HepG2 (cell line): Measurements from ENCODE around the gene PTPRF. TPM values are rescaled to one million over a fixed set of nuclear protein-coding genes. Genes with fewer than 3 reads are reported as not detected.

Source experiments
- ATF7-NPFF ChIP-seq: sonication (generic); formaldehyde crosslinking; IDR thresholded peaks from 2 replicates; pipeline ENCODE4 v1.8.1; 2023; ENCODE audit warnings: mild to moderate bottlenecking, low read depth, missing genetic modification reagents, moderate library complexity
- CHD4 ChIP-seq: fragments of 200-600 bp; sonication (generic); IDR thresholded peaks from 2 replicates; pipeline ENCODE4 v1.7.0; 2017; ENCODE audit warnings: mild to moderate bottlenecking, low read length, borderline replicate concordance
- FOXO1 ChIP-seq: sonication (generic); formaldehyde crosslinking; IDR thresholded peaks from 2 replicates; pipeline ENCODE4 v1.4.0; 2020; ENCODE audit warnings: missing genetic modification reagents
- KLF12 ChIP-seq: sonication (generic); formaldehyde crosslinking; IDR thresholded peaks from 2 replicates; pipeline ENCODE4 v1.4.0; 2020; ENCODE audit warnings: missing genetic modification reagents, borderline replicate concordance
- MZF1 ChIP-seq: sonication (generic); formaldehyde crosslinking; IDR thresholded peaks from 2 replicates; pipeline ENCODE4 v1.8.1; 2023; ENCODE audit warnings: mild to moderate bottlenecking, missing genetic modification reagents, borderline replicate concordance
- NBN ChIP-seq: fragments of 450-650 bp; conservative IDR thresholded peaks from 2 replicates; pipeline ENCODE4 v1.6.1; 2017
- NFYC ChIP-seq: IDR thresholded peaks from 2 replicates; pipeline ENCODE4 v1.6.1; 2016; ENCODE audit warnings: missing genetic modification reagents, missing compliant biosample characterization
- PITX1 ChIP-seq: sonication (generic); formaldehyde crosslinking; IDR thresholded peaks from 2 replicates; pipeline ENCODE4 v1.5.1; 2020; ENCODE audit warnings: mild to moderate bottlenecking, missing genetic modification reagents
- SRF ChIP-seq: IDR thresholded peaks from 2 replicates; pipeline ENCODE4 v1.6.1; 2011; ENCODE audit warnings: mild to moderate bottlenecking, low read depth, low read length, moderate library complexity
- TP53 ChIP-seq: sonication (generic); formaldehyde crosslinking; conservative IDR thresholded peaks from 2 replicates; pipeline ENCODE4 v1.4.0; 2020; ENCODE audit warnings: missing genetic modification reagents
- ZBTB20 ChIP-seq: sonication (generic); formaldehyde crosslinking; IDR thresholded peaks from 2 replicates; pipeline ENCODE4 v1.8.1; 2023; ENCODE audit warnings: missing genetic modification reagents, low read depth, mild to moderate bottlenecking, borderline replicate concordance
- ZNF205 ChIP-seq: IDR thresholded peaks from 2 replicates; pipeline ENCODE4 v1.6.1; 2018; ENCODE audit warnings: missing biosample characterization, missing genetic modification reagents
- ZNF761 ChIP-seq: sonication (generic); formaldehyde crosslinking; conservative IDR thresholded peaks from 2 replicates; pipeline ENCODE4 v1.4.0; 2020; ENCODE audit warnings: mild to moderate bottlenecking, missing genetic modification reagents
- ZNF883 ChIP-seq: sonication (generic); formaldehyde crosslinking; IDR thresholded peaks from 2 replicates; pipeline ENCODE4 v1.5.1; 2020; ENCODE audit warnings: mild to moderate bottlenecking, missing genetic modification reagents; ENCODE audit errors: not compliant biosample characterization
- polyA plus RNA-seq, 8 experiments: library from polyadenylated mRNA; depleted of rRNA in 3 of 8; stranded (reverse) in 7 of 8; unstranded in 1 of 8; fragments of >200 nt; fragmentation: Illumina TruSeq in 4 of 8; extraction: Trizol in 4 of 8; gene quantifications; 2 replicates each; pipeline versions ENCODE4 v1.2.1 to v1.2.3, GENCODE V29; 2011 to 2016; ENCODE audit warnings: low read depth in 4 of 8, missing spikeins in 1 of 8, mixed read lengths in 1 of 8; ENCODE audit not compliant: insufficient read depth in 1 of 8
- total RNA-seq, 5 experiments: library from RNA; depleted of rRNA; stranded (reverse); fragments of >200 nt; fragmentation: Illumina TruSeq; extraction: Trizol; gene quantifications; 2 replicates each; pipeline ENCODE4 v1.2.3, GENCODE V29; 2016; ENCODE audit warnings: low read depth in 1 of 5
- TF ChIP-seq, protein P1 (sequence below), 2 experiments: sonication (generic) in 1 of 2; formaldehyde crosslinking in 1 of 2; IDR thresholded peaks; 2 replicates each; pipeline versions ENCODE4 v1.4.0 to v1.6.1; 2016 to 2020; ENCODE audit warnings: borderline replicate concordance in 1 of 2, low read depth in 1 of 2, mild to moderate bottlenecking in 1 of 2, missing genetic modification reagents in 1 of 2
- TF ChIP-seq, protein P2 (sequence below): sonication (generic); formaldehyde crosslinking; IDR thresholded peaks from 2 replicates; pipeline ENCODE4 v1.5.1; 2020; ENCODE audit warnings: missing genetic modification reagents, mild to moderate bottlenecking, borderline replicate concordance
- TF ChIP-seq, protein P3 (sequence below): sonication (generic); formaldehyde crosslinking; IDR thresholded peaks from 2 replicates; pipeline ENCODE4 v1.5.1; 2020; ENCODE audit warnings: mild to moderate bottlenecking, missing genetic modification reagents, borderline replicate concordance

PTPRF gene
- total and polyA plus RNA-seq, 2 of the 13 experiments (the other 11 are each of a cell fraction or from before 2014, with no cell fraction given), result 55.9 to 167 TPM

DNA sequence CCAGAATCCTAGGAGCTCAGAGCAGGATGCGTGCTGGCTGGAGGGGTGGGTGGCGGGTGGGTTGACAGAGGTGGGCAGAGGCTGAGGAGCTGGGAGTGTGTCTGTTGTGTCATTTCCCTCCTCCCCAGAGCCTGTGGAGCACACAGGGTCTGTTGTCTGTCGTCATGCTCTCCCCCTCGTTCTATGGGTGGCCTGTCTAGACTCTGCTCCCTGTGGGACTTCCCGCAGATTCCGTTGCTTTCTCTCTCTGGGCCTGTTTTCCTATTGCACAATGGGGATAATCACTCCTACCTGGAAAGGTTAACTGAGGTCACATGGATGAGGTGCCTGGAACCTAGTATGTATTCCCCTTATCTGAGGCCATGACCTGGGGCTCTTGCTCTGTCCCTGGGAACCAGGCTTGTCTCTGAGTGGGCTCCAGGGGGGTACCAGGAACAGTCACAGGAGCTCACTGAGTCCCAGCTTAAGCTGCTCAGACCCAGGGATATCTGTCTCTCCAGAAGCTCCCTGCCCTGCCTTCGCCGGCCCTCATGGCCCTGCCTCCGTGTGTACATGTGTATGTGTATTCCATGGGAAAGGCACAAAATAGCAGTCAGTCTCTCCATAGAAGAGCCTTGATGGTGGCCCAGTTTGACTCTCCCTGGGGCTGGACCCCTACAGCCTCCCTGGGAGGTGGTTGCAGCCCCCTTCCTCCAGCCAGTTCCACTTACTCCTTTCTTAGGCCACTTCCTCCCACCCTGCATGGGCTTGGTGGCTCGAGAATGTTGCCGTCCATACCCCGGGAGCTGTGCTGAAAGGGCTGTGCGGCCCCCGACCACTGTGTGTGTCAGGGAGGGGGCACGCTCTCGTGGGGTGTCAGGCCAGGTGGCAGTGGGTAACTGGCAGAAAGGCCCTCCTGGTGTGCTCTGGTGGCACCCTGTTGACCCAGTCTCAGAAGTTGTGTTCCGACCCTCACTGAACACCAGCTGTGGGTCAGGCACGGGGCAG lies 17.9 kb downstream of the PTPRF start (continued):
- TF ChIP-seq ZNF761 (peak; percentile 76; the same call in 1 of the 2 replicates), CHD4 (no peak), NFYC (peak; percentile 45; the same call in 1 of the 2 replicates), KLF12 (CRISPR knock-in tag) (no peak), PITX1 (CRISPR knock-in tag) (peak; percentile 98), SRF (no peak), NBN (no peak), ZNF883 (CRISPR knock-in tag) (no peak), ZNF205 (peak; percentile 78), ATF7-NPFF (CRISPR knock-in tag) (peak; percentile 67; the same call in 1 of the 2 replicates), TP53 (0 out of 2 replicates have a peak, but pooled peaks have one; percentile 76), ZBTB20 (CRISPR knock-in tag) (peak; percentile 83), MZF1 (0 out of 2 replicates have a peak, but pooled peaks have one; percentile 73), FOXO1 (peak; percentile 96)
- TF ChIP-seq, protein P1, sequence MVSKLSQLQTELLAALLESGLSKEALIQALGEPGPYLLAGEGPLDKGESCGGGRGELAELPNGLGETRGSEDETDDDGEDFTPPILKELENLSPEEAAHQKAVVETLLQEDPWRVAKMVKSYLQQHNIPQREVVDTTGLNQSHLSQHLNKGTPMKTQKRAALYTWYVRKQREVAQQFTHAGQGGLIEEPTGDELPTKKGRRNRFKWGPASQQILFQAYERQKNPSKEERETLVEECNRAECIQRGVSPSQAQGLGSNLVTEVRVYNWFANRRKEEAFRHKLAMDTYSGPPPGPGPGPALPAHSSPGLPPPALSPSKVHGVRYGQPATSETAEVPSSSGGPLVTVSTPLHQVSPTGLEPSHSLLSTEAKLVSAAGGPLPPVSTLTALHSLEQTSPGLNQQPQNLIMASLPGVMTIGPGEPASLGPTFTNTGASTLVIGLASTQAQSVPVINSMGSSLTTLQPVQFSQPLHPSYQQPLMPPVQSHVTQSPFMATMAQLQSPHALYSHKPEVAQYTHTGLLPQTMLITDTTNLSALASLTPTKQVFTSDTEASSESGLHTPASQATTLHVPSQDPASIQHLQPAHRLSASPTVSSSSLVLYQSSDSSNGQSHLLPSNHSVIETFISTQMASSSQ (IDR thresholded peaks at IDR 0.05; ENCODE audit: low read depth), result peak; percentile 75; the same call in 1 of the 2 replicates
- TF ChIP-seq, protein P1 (CRISPR knock-in tag; IDR thresholded peaks at IDR 0.05; ENCODE audit: borderline replicate concordance), result peak; percentile 96
- TF ChIP-seq, protein P2, sequence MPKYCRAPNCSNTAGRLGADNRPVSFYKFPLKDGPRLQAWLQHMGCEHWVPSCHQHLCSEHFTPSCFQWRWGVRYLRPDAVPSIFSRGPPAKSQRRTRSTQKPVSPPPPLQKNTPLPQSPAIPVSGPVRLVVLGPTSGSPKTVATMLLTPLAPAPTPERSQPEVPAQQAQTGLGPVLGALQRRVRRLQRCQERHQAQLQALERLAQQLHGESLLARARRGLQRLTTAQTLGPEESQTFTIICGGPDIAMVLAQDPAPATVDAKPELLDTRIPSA (CRISPR knock-in tag), result no peak
- TF ChIP-seq, protein P3, sequence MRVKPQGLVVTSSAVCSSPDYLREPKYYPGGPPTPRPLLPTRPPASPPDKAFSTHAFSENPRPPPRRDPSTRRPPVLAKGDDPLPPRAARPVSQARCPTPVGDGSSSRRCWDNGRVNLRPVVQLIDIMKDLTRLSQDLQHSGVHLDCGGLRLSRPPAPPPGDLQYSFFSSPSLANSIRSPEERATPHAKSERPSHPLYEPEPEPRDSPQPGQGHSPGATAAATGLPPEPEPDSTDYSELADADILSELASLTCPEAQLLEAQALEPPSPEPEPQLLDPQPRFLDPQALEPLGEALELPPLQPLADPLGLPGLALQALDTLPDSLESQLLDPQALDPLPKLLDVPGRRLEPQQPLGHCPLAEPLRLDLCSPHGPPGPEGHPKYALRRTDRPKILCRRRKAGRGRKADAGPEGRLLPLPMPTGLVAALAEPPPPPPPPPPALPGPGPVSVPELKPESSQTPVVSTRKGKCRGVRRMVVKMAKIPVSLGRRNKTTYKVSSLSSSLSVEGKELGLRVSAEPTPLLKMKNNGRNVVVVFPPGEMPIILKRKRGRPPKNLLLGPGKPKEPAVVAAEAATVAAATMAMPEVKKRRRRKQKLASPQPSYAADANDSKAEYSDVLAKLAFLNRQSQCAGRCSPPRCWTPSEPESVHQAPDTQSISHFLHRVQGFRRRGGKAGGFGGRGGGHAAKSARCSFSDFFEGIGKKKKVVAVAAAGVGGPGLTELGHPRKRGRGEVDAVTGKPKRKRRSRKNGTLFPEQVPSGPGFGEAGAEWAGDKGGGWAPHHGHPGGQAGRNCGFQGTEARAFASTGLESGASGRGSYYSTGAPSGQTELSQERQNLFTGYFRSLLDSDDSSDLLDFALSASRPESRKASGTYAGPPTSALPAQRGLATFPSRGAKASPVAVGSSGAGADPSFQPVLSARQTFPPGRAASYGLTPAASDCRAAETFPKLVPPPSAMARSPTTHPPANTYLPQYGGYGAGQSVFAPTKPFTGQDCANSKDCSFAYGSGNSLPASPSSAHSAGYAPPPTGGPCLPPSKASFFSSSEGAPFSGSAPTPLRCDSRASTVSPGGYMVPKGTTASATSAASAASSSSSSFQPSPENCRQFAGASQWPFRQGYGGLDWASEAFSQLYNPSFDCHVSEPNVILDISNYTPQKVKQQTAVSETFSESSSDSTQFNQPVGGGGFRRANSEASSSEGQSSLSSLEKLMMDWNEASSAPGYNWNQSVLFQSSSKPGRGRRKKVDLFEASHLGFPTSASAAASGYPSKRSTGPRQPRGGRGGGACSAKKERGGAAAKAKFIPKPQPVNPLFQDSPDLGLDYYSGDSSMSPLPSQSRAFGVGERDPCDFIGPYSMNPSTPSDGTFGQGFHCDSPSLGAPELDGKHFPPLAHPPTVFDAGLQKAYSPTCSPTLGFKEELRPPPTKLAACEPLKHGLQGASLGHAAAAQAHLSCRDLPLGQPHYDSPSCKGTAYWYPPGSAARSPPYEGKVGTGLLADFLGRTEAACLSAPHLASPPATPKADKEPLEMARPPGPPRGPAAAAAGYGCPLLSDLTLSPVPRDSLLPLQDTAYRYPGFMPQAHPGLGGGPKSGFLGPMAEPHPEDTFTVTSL (CRISPR knock-in tag), result peak; percentile 78; the same call in 1 of the 2 replicates
